PC-3 (cell line): ENCODE measurements around the gene BMP8B. TPM values are rescaled to one million over a fixed set of nuclear protein-coding genes. Genes with fewer than 3 reads are reported as not detected.
A peak's percentile ranks its signal among the peaks of the same experiment; 100 is the strongest.
"Not testable (repeated sequence)": the region's sequence is repeated elsewhere in the genome, so short reads cannot be mapped to it uniquely, and the experiment has no call there.

Experiments used
- ATAC-seq: fragments of 200-7000 bp; cut with Tn5 transposase; 2 replicates; pipeline ENCODE4 v1.9.1; 2020; ENCODE audit warnings: mild to moderate bottlenecking, moderate library complexity
- BruUV-seq: library from RNA; stranded (reverse); fragments of 400-500 nt; replicated peaks from 2 replicates; lab custom pipeline; 2021; lab: Mats Ljungman, UMichigan
- CTCF ChIA-PET: fragments of 300-600 bp; sonication (Branson Sonifier 250); formaldehyde crosslinking; loops from one replicate; lab custom pipeline; 2022; ENCODE audit warnings: antibody characterized with exemption; lab: Charles Lee
- POLR2A ChIA-PET: fragments of 300-600 bp; sonication (Branson Sonifier 250); formaldehyde crosslinking; loops from one replicate; lab custom pipeline; 2022; ENCODE audit warnings: antibody characterized with exemption; ENCODE audit not compliant: unreplicated experiment; lab: Charles Lee
- DNase-seq: peaks from one replicate; pipeline ENCODE4 v3.0.0-alpha.2; 2015
- H2AFZ ChIP-seq: fragments of 300-600 bp; sonication (generic); 2 replicates; pipeline ENCODE4 v1.6.0; 2016; ENCODE audit warnings: antibody characterized with exemption, low read length
- H3F3A ChIP-seq: fragments of 300-600 bp; sonication (generic); one replicate; pipeline ENCODE4 v1.6.0; 2017; ENCODE audit warnings: antibody characterized with exemption, low read length, control low read depth, mild to moderate bottlenecking; ENCODE audit not compliant: unreplicated experiment
- H3K27ac ChIP-seq: fragments of 300-600 bp; sonication (generic); 2 replicates; pipeline ENCODE4 v1.5.1; 2016; ENCODE audit warnings: mild to moderate bottlenecking, low read length
- H3K27me3 ChIP-seq: fragments of 300-600 bp; sonication (generic); 2 replicates; pipeline ENCODE4 v1.6.1; 2016; ENCODE audit warnings: low read length, mixed read lengths
- H3K36me3 ChIP-seq: fragments of 300-600 bp; sonication (generic); 2 replicates; pipeline ENCODE4 v1.6.1; 2016; ENCODE audit warnings: low read depth, mixed run types, low read length, mixed read lengths
- H3K4me1 ChIP-seq: fragments of 300-600 bp; sonication (generic); 2 replicates; pipeline ENCODE4 v1.5.1; 2016; ENCODE audit warnings: low read length; ENCODE audit not compliant: insufficient read depth
- H3K4me2 ChIP-seq: fragments of 300-600 bp; sonication (generic); 2 replicates; pipeline ENCODE4 v1.6.0; 2016; ENCODE audit warnings: low read length
- H3K4me3 ChIP-seq: fragments of 300-600 bp; sonication (generic); 2 replicates; pipeline ENCODE4 v1.5.1; 2016; ENCODE audit warnings: mild to moderate bottlenecking, low read length, mixed read lengths
- H3K79me2 ChIP-seq: fragments of 300-600 bp; sonication (generic); 2 replicates; pipeline ENCODE4 v1.6.1; 2017; ENCODE audit warnings: low read length, mixed read lengths
- H3K9ac ChIP-seq: fragments of 300-600 bp; sonication (generic); 2 replicates; pipeline ENCODE4 v1.6.0; 2016; ENCODE audit warnings: mild to moderate bottlenecking, low read length
- H3K9me2 ChIP-seq: fragments of 300-600 bp; sonication (generic); replicated peaks from 2 replicates; pipeline ENCODE4 v1.6.1; 2016; ENCODE audit warnings: mixed run types, low read length, mixed read lengths
- H3K9me3 ChIP-seq: fragments of 300-600 bp; sonication (generic); 2 replicates; pipeline ENCODE4 v1.6.1; 2016; ENCODE audit warnings: low read length, mixed read lengths
- H4K20me1 ChIP-seq: fragments of 300-600 bp; sonication (generic); 2 replicates; pipeline ENCODE4 v1.6.1; 2016; ENCODE audit warnings: low read length, mixed read lengths
- EZH2 ChIP-seq: fragments of 300-600 bp; sonication (generic); IDR thresholded peaks from one replicate; pipeline ENCODE4 v1.6.1; 2017; ENCODE audit warnings: antibody characterized with exemption, mild to moderate bottlenecking, low read length; ENCODE audit not compliant: unreplicated experiment
- EZH2phosphoT487 ChIP-seq: fragments of 300-600 bp; sonication (generic); IDR thresholded peaks from 2 replicates; pipeline ENCODE4 v1.6.1; 2018; ENCODE audit warnings: mild to moderate bottlenecking, antibody characterized with exemption, low read length, borderline replicate concordance
- intact Hi-C: fragments of 100-400 bp; cut with micrococcal nuclease; formaldehyde crosslinking; loops from 2 replicates; pipeline ENCODE4 v1.9.0; 2023
- total RNA-seq: library from RNA; depleted of rRNA; stranded (reverse); fragments of >200 nt; gene quantifications from 2 replicates; pipeline ENCODE4 v1.2.3, GENCODE V29; 2014
- TF ChIP-seq, protein P1 (sequence below): fragments of 300-600 bp; sonication (generic); conservative IDR thresholded peaks from 2 replicates; pipeline ENCODE4 v1.5.1; 2017; ENCODE audit warnings: antibody characterized with exemption, low read depth, mild to moderate bottlenecking, low read length

BMP8B gene
- total RNA-seq, 1 experiment from 2014 or later: 3.3 TPM

DNA sequence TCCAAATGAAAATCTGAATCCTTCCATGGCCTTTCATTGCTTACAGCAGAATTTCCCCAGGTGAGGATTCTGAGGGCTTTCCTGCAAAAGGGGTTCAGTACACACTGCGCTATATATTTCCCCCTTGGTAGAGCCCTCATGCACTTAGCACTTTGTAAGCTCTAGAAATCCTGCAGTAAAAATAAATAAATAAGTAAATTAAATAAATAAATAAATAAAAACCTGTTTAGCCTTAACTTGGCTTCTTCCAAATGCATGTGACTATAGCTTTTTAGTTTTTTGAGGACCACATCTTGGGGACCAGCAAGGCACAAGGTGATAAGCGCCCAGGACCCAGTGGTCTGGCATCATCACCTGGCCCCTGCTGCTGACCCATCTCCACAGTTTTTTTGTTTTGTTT, 3.2 kb upstream of the BMP8B start:
- Histone ChIP-seq H3K4me1 (peaks cover 10% of the 10 kb centered on the region), H3K79me2 (peaks cover 6% of the 10 kb centered on the region; the same call in 1 of the 2 replicates), H3F3A (no peaks in the 10 kb centered on the region), H3K9ac (no peak overlapping the region), H3K27me3 (no peaks in the 10 kb centered on the region), H4K20me1 (no peaks in the 10 kb centered on the region), H3K9me2 (no peaks in the 10 kb centered on the region), H3K9me3 (no peaks in the 10 kb centered on the region), H3K4me2 (no peak overlapping the region), H2AFZ (no peak overlapping the region), H3K27ac (no peak overlapping the region), H3K4me3 (no peak overlapping the region), H3K36me3 (no peaks in the 10 kb centered on the region)
- TF ChIP-seq, protein P1, sequence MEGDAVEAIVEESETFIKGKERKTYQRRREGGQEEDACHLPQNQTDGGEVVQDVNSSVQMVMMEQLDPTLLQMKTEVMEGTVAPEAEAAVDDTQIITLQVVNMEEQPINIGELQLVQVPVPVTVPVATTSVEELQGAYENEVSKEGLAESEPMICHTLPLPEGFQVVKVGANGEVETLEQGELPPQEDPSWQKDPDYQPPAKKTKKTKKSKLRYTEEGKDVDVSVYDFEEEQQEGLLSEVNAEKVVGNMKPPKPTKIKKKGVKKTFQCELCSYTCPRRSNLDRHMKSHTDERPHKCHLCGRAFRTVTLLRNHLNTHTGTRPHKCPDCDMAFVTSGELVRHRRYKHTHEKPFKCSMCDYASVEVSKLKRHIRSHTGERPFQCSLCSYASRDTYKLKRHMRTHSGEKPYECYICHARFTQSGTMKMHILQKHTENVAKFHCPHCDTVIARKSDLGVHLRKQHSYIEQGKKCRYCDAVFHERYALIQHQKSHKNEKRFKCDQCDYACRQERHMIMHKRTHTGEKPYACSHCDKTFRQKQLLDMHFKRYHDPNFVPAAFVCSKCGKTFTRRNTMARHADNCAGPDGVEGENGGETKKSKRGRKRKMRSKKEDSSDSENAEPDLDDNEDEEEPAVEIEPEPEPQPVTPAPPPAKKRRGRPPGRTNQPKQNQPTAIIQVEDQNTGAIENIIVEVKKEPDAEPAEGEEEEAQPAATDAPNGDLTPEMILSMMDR: no peak
- TF ChIP-seq EZH2: no peak
- no peak for TF ChIP-seq EZH2phosphoT487
- BruUV-seq: no TSS peak
- ATAC-seq (no peak), DNase-seq (no peak)
- CTCF ChIA-PET: no interaction called here
- POLR2A ChIA-PET: no interaction called here
- intact Hi-C loops: loop anchor here (10.0 kb wide), 1 partner anchor 57 kb away; the partner anchor contains the start of gene PPIE

GRCh38 chr1:39789571-39790110, 976 bp upstream of the BMP8B start:
- BruUV-seq: TSS peak; percentile 52
- Histone ChIP-seq H3F3A (no peaks in the 10 kb centered on the region), H2AFZ (peak overlapping the region; percentile 93), H3K79me2 (peaks cover 6% of the 10 kb centered on the region; the same call in 1 of the 2 replicates), H4K20me1 (no peaks in the 10 kb centered on the region), H3K9me2 (no peaks in the 10 kb centered on the region), H3K27me3 (no peaks in the 10 kb centered on the region), H3K9me3 (no peaks in the 10 kb centered on the region), H3K4me3 (peak overlapping the region; percentile 71), H3K4me1 (peaks cover 10% of the 10 kb centered on the region), H3K36me3 (no peaks in the 10 kb centered on the region), H3K27ac (no peak overlapping the region), H3K4me2 (peak overlapping the region; percentile 90), H3K9ac (peak overlapping the region; percentile 61)
- intact Hi-C loops: loop anchor here (10.0 kb wide), 1 partner anchor 55 kb away; the partner anchor contains the start of gene PPIE
- no peak for DNase-seq
- TF ChIP-seq, protein P1: no peak
- TF ChIP-seq EZH2 (no peak), EZH2phosphoT487 (no peak)
- CTCF ChIA-PET: no interaction called here
- ATAC-seq: no peak
- POLR2A ChIA-PET: no interaction called here

DNA sequence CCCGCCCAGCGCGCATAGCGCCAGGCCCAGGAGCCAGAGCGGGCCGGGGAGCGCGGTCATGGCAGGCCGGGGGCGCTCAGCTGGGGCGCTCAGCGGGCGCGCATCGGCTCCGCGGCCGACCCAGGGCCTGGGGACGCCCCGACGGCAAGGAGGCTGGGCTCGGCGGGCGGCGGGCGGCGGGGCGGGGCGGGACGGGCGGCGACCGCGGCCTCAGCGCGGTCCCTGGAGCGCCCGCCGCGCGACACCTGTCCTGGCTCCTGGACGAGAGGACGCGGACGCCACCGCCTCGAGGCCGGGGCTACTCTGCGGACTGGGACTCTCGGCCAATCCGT, 273 bp downstream of the BMP8B start:
- no peak overlapping the region for H3K27ac ChIP-seq
- H3K4me2 ChIP-seq: peak overlapping the region; percentile 90
- H3K9me3 ChIP-seq: no peaks in the 10 kb centered on the region
- H3K4me3 ChIP-seq: peak overlapping the region; percentile 71
- H3K4me1 ChIP-seq: peaks cover 10% of the 10 kb centered on the region
- H3K36me3 ChIP-seq: no peaks in the 10 kb centered on the region
- DNase-seq: no peak
- TF ChIP-seq EZH2phosphoT487: no peak
- TF ChIP-seq, protein P1: no peak
- no peak for TF ChIP-seq EZH2
- H4K20me1 ChIP-seq: no peaks in the 10 kb centered on the region
- intact Hi-C loops: no loop called here
- H3F3A ChIP-seq: no peaks in the 10 kb centered on the region
- H2AFZ ChIP-seq: peak overlapping the region; percentile 93; the same call in 1 of the 2 replicates
- ChIA-PET POLR2A (no interaction called here), CTCF (no interaction called here)
- no peaks in the 10 kb centered on the region for H3K9me2 ChIP-seq
- no peaks in the 10 kb centered on the region for H3K27me3 ChIP-seq
- BruUV-seq: no TSS peak
- no peak overlapping the region for H3K9ac ChIP-seq
- ATAC-seq: peak; percentile 31
- peaks cover 6% of the 10 kb centered on the region; the same call in 1 of the 2 replicates for H3K79me2 ChIP-seq

GRCh38 chr1:39787964-39788363, 701 bp downstream of the BMP8B start:
- 0 out of 2 replicates have a peak overlapping the region, but pooled peaks have one; percentile 4 for H3K4me2 ChIP-seq
- intact Hi-C loops, POLR2A ChIA-PET: not testable (repeated sequence)

More at GRCh38 chr1:39787964-39788363, 701 bp downstream of the BMP8B start:
- H3K4me3 ChIP-seq, H3K27me3 ChIP-seq, H3F3A ChIP-seq, BruUV-seq, DNase-seq, H3K9ac ChIP-seq, H3K36me3 ChIP-seq, H4K20me1 ChIP-seq, H3K9me3 ChIP-seq, ATAC-seq, H2AFZ ChIP-seq, H3K27ac ChIP-seq, H3K9me2 ChIP-seq, H3K79me2 ChIP-seq, CTCF ChIA-PET: not testable (repeated sequence)
- peaks cover 10% of the 10 kb centered on the region for H3K4me1 ChIP-seq
